Epidermal melanocyte (primary cell): ENCODE measurements around the gene PRKAR2B.
"Not testable (repeated sequence)": the region's sequence is repeated elsewhere in the genome, so short reads cannot be mapped to it uniquely, and the experiment has no call there.

ENCODE experiments used
- DNase-seq: peaks from one replicate; pipeline ENCODE4 v3.0.0; 2011; ENCODE audit warnings: low spot score; ENCODE audit not compliant: insufficient read length

PRKAR2B gene

DNA sequence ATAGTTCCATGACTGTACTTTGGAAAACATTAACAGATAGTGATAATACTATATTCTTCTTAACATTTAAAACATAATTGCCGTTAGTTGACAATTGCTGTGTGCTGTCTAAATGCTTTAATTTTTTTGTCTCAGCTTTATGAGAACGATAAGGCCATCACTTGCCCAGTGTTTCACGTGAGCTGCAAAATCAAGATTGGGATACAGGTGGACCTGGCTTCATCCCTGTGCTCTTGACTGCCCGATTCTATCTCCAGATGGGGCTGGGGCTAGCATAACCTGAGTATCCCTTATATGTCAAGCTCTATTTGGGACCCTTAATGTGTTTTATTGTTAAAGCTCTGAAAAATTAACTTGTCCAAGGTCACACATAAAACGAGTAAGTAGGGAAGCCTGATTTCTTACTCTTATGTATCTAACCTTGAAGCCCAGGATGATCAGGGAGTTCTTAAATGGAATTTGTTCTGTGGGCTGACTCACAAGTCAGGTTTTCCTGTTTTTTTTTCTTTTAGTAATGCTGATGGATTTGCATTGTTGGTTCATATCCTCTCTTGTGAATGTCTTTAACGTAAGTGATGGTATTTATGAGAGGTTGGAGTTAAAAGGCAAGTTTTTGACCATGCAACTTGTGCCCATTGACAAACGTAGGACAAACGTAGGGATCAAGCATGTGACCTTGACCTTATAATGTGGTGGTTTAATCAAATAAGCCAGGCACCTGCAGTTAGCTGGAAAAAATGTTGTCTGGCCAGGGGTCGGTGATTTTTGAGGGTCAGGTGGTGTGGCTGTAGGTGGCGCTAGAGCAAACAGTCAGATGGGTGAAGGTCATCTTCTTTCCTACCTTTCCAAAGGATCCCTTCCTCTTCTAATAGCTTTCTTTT, 3.6 kb downstream of the PRKAR2B start:
- DNase-seq = no peak

DNA sequence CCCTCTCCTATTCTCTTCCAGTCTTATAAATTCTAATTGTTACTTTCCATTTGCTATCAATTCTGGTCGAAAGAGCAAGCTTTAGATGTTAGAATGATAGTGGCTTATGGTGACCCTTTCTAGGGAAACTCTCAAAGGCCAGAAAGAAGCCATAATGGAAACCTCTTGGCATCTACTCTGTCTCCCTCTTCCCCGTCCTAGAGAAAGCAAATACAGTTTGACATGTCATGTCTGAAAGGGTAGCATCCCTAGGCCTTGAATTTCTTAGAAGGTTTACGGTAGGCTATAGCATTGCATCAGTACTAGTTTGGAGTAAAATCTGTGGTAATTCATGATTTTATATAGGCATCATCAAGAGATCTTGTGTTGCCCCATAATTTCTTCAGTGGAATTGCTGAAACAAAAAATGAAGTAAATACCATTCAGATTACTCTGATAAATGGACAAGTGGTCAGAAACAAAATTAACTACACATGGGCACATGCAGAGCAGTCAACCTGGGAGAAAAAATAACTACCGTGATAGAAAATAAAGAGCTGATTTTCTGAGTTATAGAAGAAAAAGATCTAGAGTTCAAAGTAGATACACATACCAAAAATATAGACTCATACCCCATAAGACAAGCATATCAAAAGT, 4.4 kb downstream of the PRKAR2B start:
- no peak for DNase-seq

DNA sequence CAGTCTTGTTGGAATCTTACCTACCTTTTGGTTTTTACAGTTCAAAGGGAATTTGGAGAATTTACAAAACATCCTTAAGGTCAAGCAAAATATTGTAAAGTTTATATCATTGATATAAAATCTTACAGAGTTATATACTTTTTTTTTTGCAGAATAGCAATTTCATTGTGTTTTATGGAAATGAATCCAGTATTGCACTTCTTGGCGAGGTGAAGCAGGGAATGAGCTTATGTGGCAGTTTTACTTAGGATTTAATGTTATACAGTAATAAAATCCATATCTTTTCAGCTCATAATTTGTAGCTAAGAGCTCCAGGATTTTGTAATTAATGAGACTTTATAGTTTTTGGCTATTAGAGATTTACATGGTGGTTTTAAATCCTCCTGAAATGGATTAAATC, 5.0 kb downstream of the PRKAR2B start:
- DNase-seq = no peak

DNA sequence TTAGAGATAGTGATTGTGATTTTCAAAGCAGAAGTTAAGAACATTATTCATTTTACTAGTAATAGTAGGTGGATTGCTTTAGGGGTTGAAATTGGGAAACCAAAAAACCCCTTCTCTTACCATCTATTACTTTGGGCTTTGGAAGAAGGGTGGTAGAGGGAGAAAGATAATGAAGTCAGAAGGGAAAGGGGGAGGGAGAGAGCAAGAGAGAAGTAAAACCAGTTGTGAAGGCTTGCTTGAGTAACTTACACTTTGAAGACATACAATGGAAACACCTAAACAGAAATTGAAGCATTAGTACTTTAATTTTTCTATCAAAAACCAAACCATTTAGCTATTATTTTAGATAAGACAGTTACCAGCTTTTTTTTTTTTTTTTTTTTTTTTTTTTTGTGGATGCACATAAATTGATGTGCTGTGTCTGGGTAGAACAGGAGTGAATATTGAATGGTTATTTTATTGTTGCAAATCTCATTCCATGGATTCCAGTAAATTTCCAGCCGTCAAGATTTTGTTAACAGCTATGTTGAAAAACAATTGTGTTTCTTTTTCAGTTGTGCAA, 5.5 kb downstream of the PRKAR2B start:
- DNase-seq = no peak

DNA sequence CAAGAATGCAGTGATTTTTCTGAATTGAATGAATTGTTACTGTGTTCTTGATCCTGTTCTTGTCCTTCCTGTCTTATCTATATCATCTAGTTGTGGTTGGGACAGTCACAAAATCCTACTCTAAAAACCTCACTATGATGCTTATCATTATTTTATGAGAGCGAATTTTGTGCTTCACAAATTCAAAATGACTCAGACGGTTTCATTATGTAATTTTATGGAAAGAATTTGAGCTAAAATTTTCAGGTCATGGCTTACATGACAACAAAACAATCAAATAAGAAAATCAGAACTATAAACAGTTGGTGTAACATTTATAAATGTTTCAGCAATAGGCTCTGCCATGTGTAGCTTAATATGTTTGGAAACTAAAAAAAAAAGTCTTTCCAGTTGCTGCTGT, 6.9 kb downstream of the PRKAR2B start:
- no peak for DNase-seq

DNA sequence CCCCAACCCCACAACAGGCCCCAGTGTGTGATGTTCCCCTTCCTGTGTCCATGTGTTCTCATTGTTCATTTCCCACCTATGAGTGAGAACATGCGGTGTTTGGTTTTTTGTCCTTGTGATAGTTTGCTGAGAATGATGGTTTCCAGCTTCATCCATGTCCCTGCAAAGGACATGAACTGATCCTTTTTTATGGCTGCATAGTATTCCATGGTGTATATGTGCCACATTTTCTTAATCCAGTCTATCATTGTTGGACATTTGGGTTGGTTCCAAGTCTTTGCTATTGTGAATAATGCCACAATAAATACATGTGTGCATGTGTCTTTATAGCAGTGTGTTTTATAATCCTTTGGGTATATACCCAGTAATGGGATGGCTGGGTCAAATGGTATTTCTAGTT, 10.5 kb downstream of the PRKAR2B start:
- not testable (repeated sequence) for DNase-seq

DNA sequence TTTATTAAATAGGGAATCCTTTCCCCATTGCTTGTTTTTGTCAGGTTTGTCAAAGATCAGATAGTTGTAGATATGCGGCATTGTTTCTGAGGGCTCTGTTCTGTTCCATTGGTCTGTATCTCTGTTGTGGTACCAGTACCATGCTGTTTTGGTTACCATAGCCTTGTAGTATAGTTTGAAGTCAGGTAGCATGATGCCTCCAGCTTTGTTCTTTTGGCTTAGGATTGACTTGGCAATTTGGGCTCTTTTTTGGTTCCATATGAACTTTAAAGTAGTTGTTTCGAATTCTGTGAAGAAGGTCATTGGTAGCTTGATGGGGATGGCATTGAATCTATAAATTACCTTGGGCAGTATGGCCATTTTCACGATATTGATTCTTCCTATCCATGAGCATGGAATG, 11.6 kb downstream of the PRKAR2B start:
- DNase-seq = not testable (repeated sequence)

DNA sequence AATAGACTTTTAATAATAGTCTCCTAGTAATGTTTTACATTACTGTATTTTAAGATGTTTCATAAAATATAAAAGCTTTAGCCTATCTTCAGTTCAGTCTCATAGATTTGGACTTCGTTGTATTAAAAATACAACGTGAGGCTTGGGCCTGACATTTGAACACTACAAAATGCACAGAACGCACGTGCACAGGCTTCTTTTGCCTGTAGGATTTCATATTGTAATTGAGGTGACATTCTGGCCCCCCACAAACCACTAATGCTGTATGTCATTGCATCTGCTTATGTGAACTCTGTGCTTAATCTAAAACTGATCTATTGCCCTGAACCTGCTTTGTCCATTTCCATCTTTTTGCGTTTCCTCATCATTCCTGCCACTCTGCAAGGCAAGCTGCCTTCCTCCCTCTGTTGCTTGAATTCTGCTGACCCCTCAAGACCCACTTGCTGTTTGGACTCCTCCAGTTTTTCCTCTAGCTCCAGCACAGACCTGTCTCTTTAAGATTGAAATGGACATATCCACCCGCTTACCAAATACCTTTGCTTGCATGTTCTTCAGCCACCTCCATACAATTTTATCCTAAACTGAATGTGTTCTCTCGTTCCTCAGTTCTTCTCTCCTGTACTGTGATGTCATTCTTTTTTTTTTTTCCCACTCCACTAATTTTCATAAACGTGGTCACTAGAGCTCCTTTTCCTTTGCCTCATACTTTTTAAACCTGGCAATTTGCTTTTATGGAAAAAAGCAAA, 12.4 kb downstream of the PRKAR2B start:
- DNase-seq = no peak

DNA sequence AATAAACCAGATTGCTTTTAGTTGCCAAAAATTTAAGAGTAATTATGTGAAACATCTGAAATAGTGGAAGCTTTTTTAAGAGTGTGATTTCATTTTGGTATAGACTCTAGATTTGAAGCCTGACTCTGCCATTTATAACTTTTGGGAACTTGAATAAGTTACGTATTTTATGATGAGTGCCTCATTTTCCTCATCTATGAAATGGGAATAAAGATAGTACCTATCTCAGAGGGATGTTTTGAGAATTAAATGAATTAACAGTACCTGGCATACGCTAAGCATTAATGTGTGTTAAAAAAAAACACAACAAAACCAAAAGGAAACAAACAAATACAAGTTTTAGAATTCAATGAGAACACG, 12.9 kb downstream of the PRKAR2B start:
- DNase-seq = no peak

DNA sequence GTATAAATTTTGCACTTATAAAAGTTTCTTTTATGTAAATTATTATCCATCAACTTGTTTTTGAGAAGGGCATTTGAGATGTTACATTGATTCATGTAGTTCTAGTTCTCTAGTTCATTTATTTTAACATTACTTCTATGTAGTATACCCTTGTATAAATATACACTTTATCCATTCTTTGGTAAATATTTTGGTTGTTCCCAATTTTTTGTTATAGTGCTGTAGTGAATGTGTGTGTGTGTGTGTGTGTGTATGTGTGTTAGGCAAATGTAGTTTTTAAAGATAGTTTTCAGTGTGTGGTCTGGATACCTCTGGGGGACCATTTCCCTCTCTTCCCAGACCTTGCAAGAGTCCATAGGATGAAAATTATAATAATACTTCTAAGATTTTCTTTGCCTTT, 15.0 kb downstream of the PRKAR2B start:
- DNase-seq = no peak

DNA sequence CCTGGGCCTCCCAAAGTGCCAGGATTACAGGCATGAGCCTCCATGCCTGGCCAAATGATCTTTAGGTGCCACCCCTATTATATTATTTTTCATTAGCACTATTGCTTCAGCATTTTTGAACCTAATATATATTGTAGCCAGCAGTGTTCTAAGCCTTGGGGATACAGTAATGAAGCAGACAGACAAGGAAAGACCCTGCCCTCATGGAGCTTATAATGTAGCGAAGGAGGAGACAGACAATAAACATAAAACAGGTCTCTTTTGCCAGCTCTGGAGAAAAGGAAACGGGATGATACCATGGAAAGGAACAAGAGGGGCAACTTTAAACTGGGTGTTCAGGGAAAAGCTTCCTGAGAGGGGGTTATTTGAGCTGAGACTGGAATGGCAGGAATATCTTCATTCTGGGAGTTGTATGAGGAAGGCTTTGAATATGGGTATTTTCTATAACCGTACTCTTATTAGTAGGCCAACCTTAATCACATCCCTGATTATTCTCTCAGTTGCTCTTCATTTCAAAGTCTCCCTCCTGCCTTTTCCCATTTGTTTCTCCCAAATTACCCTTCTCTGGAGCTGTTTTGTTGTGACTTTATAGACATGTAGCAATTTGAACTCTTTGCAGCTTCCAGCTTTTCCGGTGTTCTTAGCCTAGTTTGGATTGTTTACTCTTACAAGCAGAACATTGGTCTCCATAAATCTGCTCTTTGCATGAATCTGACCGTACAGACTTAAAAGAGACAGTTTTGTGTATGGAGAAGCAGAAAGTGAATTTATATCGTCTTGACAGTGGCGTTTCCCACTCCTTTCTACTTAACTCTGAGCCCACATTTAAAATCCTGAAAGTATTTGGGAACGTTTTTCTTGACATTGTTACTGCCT, 19.0 kb downstream of the PRKAR2B start:
- DNase-seq = no peak

DNA sequence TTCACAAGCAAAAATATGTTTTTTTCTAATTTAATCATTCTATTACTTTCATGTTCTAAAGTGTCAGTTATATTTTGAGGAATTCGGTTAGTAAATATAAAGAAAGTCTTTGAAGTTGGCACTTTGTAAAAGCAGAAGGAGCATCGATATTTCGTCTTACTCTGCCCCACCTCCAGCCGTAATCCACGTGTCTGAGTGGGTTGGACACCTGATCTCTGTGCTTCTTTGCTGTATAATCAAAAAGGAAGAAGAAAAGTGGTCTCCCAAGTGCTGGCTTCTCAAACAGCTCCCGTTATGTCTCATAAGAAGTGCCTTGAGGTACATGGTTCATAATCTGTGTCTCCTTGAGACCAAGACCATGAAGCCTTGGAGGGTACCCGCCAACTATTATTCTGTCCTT, 19.8 kb downstream of the PRKAR2B start:
- DNase-seq = no peak

DNA sequence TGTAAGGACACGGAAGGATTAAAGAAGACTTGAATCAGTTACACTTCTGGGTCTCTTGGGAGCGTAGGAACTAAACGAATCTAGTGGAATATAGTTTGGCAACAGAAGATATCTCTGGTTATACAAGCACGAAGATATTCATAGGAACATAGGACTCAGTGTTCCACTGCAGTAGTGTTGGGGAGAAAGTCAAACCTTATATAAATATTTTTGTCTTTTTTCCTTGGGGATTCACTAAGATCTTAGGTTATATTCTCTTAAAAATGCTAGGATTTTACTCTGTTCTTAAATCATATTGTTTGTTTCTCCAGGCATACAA, 21.4 kb downstream of the PRKAR2B start:
- DNase-seq = no peak

DNA sequence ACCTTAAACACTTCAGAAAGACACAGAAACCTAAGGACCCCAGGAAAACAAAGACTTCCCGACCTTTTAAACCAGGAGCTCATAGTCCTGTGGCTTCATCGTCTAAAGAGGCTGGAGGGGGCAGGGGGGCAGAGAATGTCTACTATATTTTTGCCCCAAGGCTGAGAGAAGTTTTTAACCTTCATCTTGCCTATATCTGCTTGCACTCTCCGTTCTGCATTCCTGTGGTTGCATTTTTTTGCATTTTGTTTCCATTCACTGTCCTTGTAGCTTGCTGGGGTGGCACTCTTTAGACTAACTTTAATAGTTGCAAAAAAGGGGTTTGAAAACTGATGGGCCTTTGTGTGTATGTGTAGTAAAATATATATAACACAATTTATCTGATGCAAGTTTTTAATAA, 23.7 kb downstream of the PRKAR2B start:
- no peak for DNase-seq

DNA sequence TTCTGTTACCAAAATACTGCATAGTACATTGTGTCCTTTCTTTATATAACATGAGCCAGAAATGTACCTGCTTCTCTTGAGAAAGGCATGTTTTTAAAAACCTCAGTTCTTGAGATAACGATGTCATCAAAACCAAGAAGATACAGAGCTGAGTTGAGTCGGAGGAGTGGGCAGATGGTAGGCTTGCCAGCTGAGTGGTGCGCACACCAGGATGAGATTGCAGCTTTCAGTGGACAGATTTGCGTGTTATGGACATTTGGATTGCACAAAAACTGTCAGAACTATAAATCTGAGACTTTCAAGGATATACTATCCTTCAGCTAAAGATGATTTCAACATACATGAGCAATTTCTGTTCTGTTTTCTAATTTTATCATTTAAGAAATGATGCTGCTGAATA, 25.0 kb downstream of the PRKAR2B start:
- no peak for DNase-seq

DNA sequence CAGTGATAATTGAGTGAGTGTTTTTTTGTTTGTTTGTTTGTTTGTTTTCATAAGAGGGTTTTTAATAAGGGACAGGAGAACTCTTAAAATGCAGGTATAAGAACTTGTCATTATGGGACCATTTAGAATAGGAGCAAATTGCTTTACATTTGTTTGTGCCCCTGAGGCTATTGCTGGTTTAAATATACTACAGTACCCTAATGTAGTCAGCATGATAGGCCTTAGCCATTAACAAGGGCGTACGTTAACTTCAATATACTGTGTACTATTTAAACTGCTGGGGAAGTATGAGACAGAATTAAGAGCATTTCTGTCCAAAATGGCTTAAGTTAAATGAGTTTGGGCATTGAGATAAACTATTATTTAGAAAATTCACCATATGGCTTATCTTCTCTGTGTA, 26.2 kb downstream of the PRKAR2B start:
- no peak for DNase-seq

DNA sequence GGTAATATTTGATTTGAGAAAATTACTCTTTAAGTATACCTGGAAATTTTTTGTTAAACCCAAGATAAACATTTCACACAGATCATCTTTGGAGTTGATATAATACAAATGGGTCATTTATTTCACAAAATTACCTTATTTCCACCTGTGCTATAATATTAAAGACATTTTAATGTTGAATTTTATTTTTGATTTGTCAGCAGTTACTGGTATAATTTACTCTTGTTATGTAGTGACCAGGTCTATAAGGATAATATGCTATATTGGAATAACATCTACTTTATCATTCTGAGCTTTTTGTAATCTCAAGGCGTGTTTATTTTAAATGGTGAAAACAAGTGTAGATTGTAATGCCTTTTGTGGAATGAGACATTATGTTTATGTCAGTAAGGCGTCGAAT, 26.6 kb downstream of the PRKAR2B start:
- no peak for DNase-seq

DNA sequence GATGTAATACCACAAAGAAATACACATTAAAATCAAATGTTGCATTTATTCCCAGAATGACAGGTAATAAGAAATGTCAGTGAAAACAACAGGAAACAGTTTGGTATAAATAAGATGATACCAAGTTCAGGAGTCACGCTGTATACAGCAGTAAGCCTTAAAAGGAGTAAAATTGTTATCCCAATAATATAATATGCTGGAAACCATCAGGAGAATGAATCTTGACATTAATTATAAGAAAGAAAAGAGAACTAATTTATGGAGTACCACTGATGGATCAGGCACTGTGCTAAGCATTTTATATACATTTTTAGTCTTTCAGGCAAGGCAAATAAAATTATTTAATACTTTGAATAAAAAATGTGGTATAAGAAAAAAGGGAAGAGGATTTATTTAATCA, 27.6 kb downstream of the PRKAR2B start:
- no peak for DNase-seq

DNA sequence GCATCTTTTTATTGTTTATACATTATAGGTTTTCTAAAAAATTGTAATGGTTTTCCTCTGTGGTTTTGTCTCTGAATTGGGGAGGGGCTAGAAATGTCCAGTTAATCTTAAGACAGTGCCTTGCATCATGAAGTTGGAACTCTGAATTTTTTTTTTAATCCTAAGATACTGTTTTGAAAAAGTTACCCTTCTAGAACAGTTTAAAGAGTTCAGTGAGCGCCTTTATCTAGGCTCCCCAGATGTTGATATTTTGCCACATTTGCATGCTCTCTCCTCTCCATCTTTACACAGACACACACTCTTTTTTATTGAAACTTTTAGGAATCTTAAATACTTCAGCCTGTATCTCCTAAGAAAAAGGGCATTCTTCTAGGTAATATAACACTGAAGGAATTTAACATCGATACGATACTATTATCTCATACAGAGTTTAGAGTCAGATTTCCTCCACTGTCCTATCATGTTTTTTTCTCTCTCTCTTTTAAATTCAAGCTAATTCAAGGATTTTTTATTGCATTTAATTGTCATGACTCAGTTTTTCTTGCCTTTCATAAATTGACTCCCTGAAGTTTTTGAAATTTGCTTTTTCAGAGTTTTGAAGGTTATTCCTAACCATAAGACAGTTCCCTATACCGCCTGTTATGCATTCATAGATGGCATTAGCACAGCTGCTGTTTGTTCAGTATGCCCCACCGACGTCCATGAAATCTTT, 31.5 kb downstream of the PRKAR2B start:
- no peak for DNase-seq

DNA sequence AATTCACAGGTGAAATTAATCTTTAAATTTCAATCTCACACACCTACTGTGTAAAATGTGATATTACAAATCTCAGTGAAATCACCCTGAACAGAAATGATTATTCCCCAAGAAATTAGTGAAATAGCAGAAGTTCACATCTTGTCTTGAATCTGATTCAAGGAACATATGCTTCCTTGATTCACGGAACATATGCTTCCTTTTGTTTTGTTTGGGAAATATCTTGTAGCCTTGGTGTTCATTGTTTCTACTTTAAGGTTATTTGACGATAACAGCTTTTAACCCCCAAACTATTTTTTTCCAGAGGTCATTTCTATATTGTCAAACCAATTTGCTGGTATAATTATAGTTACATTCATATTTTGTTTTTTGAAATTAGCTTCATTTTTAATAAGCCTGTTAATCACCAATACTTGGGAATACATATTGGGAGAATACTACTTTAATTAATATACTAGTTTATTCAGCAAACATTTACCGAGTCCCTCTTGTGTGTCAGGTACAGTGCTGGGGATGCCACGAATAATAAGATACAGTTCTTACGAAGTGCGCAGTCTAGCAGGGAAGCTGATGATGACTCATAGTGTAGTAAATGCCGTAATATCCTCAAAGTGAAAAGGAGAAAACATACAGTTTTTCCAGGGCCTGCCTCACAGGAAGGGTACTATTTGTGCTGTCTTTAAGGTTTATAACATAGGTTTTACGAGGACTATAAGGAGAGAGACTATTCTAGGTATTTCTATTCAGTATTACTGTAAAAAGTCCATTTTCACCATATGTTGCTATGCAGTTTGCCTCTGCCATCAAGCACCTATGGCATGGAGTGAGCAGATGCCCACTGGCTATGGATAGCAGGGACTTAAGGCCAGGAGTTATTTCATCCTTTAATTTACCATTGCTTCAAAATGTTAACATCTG, 32.5 kb downstream of the PRKAR2B start:
- DNase-seq = no peak
